ENCODE results near the gene ZNF91.
A peak's percentile ranks its signal among the peaks of the same experiment; 100 is the strongest.
"Not testable (repeated sequence)": the region's sequence is repeated elsewhere in the genome, so short reads cannot be mapped to it uniquely, and the experiment has no call there.

Gene ZNF91

GRCh38 chr19:23395041-23395721 is at the start of gene ZNF91:
TSS of gene ZNF91 (minus strand) at chr19:23395471. CDS start at chr19:23395354, 117 bp downstream.
- DNase-seq: peak; percentile 96 to 98

- no peak for DNase-seq
These were observed 45.5 kb upstream of the ZNF91 start for GRCh38 chr19:23440791-23441190.

GRCh38 chr19:23440207-23440606 is 44.9 kb upstream of the ZNF91 start:
- no peak for DNase-seq

- no peak for DNase-seq
These were observed 44.4 kb upstream of the ZNF91 start for GRCh38 chr19:23439623-23440022.

- no peak for DNase-seq
These were observed 42.6 kb upstream of the ZNF91 start for GRCh38 chr19:23437901-23438300.

- peak in 1 of 2 experiments; percentile 12 for DNase-seq
These were observed 41.7 kb upstream of the ZNF91 start for GRCh38 chr19:23436944-23437343.

GRCh38 chr19:23436318-23436717 is 41.0 kb upstream of the ZNF91 start:
- DNase-seq: no peak

- no peak for DNase-seq
These were observed 25.6 kb upstream of the ZNF91 start for GRCh38 chr19:23420824-23421223.

- DNase-seq: not testable (repeated sequence)
These were observed 24.0 kb upstream of the ZNF91 start for GRCh38 chr19:23419261-23419660.

GRCh38 chr19:23415561-23416191 is 20.4 kb upstream of the ZNF91 start:
- DNase-seq: no peak

GRCh38 chr19:23415034-23415433 is 19.8 kb upstream of the ZNF91 start:
- DNase-seq: no peak

GRCh38 chr19:23410155-23410554 is 14.9 kb upstream of the ZNF91 start:
- no peak for DNase-seq

- peak; percentile 27 to 52 for DNase-seq
These were observed 14.2 kb upstream of the ZNF91 start for GRCh38 chr19:23409392-23410048.

- no peak for DNase-seq
These were observed 12.4 kb upstream of the ZNF91 start for GRCh38 chr19:23407616-23408133.

- DNase-seq: no peak
These were observed 11.4 kb upstream of the ZNF91 start for GRCh38 chr19:23406721-23407120.

- DNase-seq: no peak
These were observed 10.8 kb upstream of the ZNF91 start for GRCh38 chr19:23406091-23406490.

GRCh38 chr19:23404676-23405075 is 9.4 kb upstream of the ZNF91 start:
- DNase-seq: no peak

- DNase-seq: peak in 1 of 2 experiments; percentile 29
These were observed 8.5 kb upstream of the ZNF91 start for GRCh38 chr19:23403581-23404324.

- no peak for DNase-seq
These were observed 7.8 kb upstream of the ZNF91 start for GRCh38 chr19:23403052-23403451.

- no peak for DNase-seq
These were observed 7.1 kb upstream of the ZNF91 start for GRCh38 chr19:23402388-23402787.

GRCh38 chr19:23401086-23401610 is 5.9 kb upstream of the ZNF91 start:
- no peak for DNase-seq

- no peak for DNase-seq
These were observed 4.2 kb upstream of the ZNF91 start for GRCh38 chr19:23399443-23399842.

GRCh38 chr19:23395722-23396117 is 449 bp upstream of the ZNF91 start:
- not testable (repeated sequence) for DNase-seq
